HUES64 (cell line): ENCODE results near the gene RNF220.

Experiments
- H3K27ac ChIP-seq: 2 replicates; pipeline ENCODE4 v1.7.0; 2013; ENCODE audit warnings: low read depth, low read length, inconsistent platforms
- H3K27me3 ChIP-seq: 2 replicates; pipeline ENCODE4 v1.6.1; 2013; ENCODE audit warnings: mild to moderate bottlenecking, low read length; ENCODE audit not compliant: insufficient read depth
- H3K36me3 ChIP-seq: 2 replicates; pipeline ENCODE4 v1.6.1; 2013; ENCODE audit warnings: mild to moderate bottlenecking, low read length; ENCODE audit not compliant: insufficient read depth
- H3K4me1 ChIP-seq: 2 replicates; pipeline ENCODE4 v1.6.1; 2013; ENCODE audit warnings: mild to moderate bottlenecking, low read length, moderate library complexity; ENCODE audit not compliant: insufficient read depth
- H3K4me3 ChIP-seq: 2 replicates; pipeline ENCODE4 v1.5.1; 2013; ENCODE audit warnings: mild to moderate bottlenecking, low read length, moderate library complexity
- H3K9ac ChIP-seq: 2 replicates; pipeline ENCODE4 v1.6.1; 2013; ENCODE audit warnings: mild to moderate bottlenecking, low read depth, low read length
- H3K9me3 ChIP-seq: 2 replicates; pipeline ENCODE4 v1.6.1; 2013; ENCODE audit warnings: low read depth, low read length; ENCODE audit not compliant: insufficient read depth
- WGBS: fragments of 150-250, 120-280 bp; methylation state at CpG from one replicate; pipeline ENCODE4 v1.1.7; 2013; ENCODE audit warnings: missing lambda C conversion rate; 5-methylcytosine and 5-hydroxymethylcytosine counted together

RNF220 gene

DNA sequence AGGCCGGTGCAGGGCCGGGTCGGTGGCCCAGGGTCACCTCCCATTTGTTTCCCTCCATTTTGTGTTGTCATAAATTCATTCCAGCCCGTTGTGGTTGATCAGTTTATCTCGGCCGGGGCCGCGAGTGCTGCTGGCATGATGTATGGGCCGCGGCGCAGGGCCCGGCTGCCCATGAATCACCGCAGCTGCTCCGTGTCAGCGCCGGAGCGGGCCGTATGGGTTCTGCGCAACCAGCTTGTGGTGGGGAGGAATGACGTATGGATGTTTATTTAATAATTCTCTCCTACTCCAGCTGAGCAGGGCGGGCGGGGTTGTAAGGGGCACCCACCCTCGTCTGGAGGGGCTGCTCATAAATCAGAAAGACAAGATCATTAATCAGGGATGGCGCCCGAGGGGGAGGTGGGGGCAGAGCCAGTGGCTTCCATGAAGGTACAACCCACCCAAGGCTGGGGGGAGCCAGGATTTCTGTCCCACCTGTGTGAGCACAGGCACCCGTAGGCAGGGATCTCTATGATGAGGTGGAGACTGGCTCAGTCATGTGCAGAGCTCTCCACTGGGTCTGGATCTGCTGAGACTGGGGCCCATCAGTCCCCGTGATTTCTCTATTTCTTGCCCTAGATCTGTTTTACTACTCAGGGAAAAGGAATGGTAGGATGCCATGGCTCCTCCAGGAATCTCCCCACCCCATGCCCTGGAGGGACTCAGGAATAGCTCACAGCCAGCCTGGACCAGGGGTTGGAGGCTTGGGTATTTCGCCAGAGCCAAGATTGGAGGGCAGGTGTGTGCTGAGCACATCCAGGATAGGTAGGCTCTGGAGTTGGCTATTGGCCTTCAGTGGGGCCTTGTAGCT is 241.4 kb downstream of the RNF220 start:
- no peaks in the 10 kb centered on the region for H3K9me3 ChIP-seq
- 94% methylated on average over 27 of the region's 28 CpGs for WGBS
- no peak overlapping the region for H3K27ac ChIP-seq
- peaks cover 11% of the 10 kb centered on the region for H3K4me1 ChIP-seq
- H3K9ac ChIP-seq: no peak overlapping the region
- no peak overlapping the region for H3K4me3 ChIP-seq
- peaks cover 95% of the 10 kb centered on the region for H3K36me3 ChIP-seq
- H3K27me3 ChIP-seq: no peaks in the 10 kb centered on the region

DNA sequence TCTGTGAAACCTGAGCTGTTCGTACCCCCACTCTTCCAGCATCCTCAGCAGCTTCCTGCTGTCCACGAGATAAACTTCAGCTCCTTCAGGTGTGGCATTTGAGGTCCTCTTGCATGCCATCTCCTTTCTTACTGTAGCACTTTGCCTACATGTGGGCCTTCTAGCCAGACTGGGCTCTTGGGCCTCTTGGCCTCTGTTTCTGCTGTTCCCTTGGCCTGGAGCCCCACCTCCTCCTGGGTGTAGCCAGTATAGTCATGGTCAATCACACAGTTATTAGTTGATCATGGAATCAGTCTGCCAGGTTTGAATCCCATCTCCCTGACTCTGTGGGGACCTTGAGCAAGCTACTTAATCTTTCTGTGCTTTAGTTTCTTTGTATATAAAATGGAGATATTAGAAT is 242.8 kb downstream of the RNF220 start:
- H3K9ac ChIP-seq: no peak overlapping the region
- H3K4me3 ChIP-seq: no peak overlapping the region
- no peaks in the 10 kb centered on the region for H3K9me3 ChIP-seq
- WGBS: 90% methylated on average over 2 of the region's 2 CpGs
- H3K27me3 ChIP-seq: no peaks in the 10 kb centered on the region
- no peak overlapping the region for H3K27ac ChIP-seq
- peaks cover 83% of the 10 kb centered on the region for H3K36me3 ChIP-seq
- peaks cover 11% of the 10 kb centered on the region for H3K4me1 ChIP-seq

DNA sequence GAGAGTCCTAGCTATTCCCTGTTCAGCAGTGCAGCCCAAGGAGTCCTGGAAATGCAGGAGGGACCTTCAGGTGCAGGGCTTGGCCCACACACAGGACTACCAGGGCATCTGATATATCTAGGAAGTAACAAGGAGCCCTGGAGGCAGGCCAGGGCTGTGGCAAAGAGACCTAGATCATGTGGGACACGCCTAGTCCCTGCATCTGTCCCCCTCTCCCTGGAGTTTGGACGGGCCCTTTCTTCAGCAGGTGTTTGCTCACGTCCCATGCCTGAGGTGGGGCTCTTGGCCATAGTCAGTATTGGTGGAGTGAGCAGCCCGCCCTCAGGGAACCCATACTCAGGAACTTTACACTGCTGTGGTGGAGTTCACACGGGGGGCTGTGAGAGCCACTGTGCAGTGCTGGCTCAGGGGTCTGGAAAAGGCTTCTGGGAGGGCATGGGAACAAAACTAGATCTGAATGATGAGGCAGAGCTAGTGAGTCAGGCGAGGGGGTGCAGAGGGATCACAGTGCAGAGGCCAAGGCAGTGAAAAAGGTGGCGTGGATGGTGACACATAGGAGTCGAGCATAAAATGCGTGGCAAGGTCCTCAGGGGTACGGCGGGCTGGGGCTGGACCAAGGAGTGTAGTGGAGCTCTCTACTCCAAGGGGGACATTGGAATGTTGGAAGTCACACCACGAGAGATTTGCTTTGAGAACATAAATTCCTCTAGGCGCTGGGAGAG is 243.6 kb downstream of the RNF220 start:
- H3K9me3 ChIP-seq: no peaks in the 10 kb centered on the region
- H3K27ac ChIP-seq: no peak overlapping the region
- H3K36me3 ChIP-seq: peaks cover 75% of the 10 kb centered on the region
- WGBS: 94% methylated on average over 13 of the region's 13 CpGs
- no peak overlapping the region for H3K4me3 ChIP-seq
- peaks cover 16% of the 10 kb centered on the region for H3K4me1 ChIP-seq
- H3K27me3 ChIP-seq: no peaks in the 10 kb centered on the region
- H3K9ac ChIP-seq: no peak overlapping the region

DNA sequence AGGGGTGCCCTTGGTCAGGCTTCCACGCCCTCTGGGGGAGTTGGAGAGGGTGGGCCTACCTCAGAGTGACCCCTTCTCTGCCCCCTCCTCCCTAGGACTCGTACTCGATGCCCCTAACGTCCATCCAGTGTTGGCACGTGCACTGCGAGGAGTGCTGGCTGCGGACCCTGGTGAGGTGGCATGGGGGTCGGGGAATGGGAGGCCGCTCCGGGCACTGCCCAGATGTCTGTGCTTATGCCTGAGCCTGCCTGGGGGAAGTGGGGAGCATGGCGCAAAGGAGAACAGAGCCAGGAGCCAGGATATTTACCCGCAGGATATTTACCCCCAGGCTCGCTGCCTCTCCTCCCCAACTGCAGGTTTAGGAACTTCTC is 244.7 kb downstream of the RNF220 start:
- Histone ChIP-seq H3K27ac (no peak overlapping the region), H3K36me3 (peaks cover 64% of the 10 kb centered on the region), H3K9me3 (no peaks in the 10 kb centered on the region), H3K9ac (no peak overlapping the region), H3K27me3 (no peaks in the 10 kb centered on the region), H3K4me3 (no peak overlapping the region), H3K4me1 (peaks cover 16% of the 10 kb centered on the region)
- 93% methylated on average over 13 of the region's 13 CpGs for WGBS

DNA sequence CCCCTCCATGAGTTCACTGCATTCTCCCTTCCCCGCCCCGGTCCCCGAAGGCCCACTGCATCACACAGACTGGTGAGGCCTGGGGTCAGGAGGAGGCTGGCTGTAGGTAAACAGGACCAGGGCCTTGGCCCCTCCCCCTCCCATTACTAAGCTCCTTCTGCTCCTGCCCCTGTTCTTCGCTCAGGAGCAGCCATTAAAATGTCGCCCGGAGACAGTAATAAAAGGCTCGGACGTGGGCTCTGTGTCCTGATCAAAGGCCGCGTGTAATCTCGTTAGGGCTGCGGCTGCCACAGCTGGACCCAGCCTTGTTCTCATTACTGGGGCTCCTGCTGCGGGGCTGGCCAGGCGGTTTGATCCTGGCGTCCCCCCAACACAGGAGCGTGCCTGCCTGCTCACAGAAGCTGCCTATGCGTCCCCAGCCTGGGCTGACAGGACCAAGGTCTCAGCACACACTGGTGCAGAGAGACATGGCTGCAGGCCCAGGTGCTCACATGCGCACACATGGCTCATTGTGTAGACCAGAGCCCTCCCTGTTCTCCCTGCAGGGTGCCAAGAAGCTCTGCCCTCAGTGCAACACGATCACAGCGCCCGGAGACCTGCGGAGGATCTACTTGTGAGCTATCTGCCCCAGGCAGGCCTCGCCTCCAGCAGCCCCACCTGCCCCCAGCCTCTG is 245.2 kb downstream of the RNF220 start:
- no peaks in the 10 kb centered on the region for H3K27me3 ChIP-seq
- H3K4me3 ChIP-seq: no peak overlapping the region
- H3K36me3 ChIP-seq: peaks cover 59% of the 10 kb centered on the region
- H3K4me1 ChIP-seq: peaks cover 16% of the 10 kb centered on the region
- H3K27ac ChIP-seq: peak overlapping the region; percentile 68; the same call in 1 of the 2 replicates
- H3K9ac ChIP-seq: peak overlapping the region; percentile 66
- 77% methylated on average over 23 of the region's 23 CpGs for WGBS
- H3K9me3 ChIP-seq: no peaks in the 10 kb centered on the region

GRCh38 chr1:44651069-44651468 is 246.0 kb downstream of the RNF220 start:
- Histone ChIP-seq H3K27me3 (no peaks in the 10 kb centered on the region), H3K4me1 (peaks cover 16% of the 10 kb centered on the region), H3K9me3 (no peaks in the 10 kb centered on the region), H3K27ac (no peak overlapping the region), H3K9ac (no peak overlapping the region), H3K4me3 (no peak overlapping the region), H3K36me3 (peaks cover 51% of the 10 kb centered on the region)
- WGBS: 88% methylated on average over 8 of the region's 8 CpGs

DNA sequence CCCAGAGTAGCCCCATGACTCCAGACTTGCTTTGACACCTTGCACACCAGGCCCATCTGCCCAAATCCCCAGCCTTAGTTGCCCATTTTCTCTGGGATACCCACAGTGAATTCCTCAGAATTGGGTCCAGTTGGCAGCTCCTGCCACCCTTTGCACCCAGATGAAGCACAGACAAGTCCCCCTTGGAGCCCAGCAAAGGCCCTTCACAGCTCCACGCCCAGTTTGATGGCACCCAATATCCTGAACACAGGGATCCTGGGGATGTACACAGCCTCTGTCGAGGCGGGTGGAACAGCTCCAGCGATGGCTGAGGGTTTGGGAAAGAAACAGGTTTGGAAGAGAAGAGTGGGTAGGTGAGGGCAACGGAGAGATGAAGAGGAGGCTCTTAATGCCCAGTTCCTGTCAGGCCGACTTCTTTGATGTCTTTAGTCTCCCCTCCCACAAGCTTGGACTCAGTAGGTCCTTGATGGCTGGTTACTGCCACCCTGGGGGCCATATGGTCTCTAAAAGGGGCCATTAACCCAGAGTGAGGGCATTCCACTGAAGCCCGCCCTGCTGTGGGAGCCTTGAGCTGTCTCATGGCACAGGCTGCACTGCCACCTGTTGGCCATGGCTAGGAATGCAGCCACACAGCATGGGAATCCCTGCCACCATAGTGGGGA is 247.5 kb downstream of the RNF220 start:
- peaks cover 16% of the 10 kb centered on the region for H3K4me1 ChIP-seq
- no peak overlapping the region for H3K9ac ChIP-seq
- H3K9me3 ChIP-seq: no peaks in the 10 kb centered on the region
- no peak overlapping the region for H3K4me3 ChIP-seq
- WGBS: 67% methylated on average over 7 of the region's 7 CpGs
- H3K27me3 ChIP-seq: no peaks in the 10 kb centered on the region
- H3K36me3 ChIP-seq: peaks cover 41% of the 10 kb centered on the region
- H3K27ac ChIP-seq: no peak overlapping the region; the same call in 1 of the 2 replicates

DNA sequence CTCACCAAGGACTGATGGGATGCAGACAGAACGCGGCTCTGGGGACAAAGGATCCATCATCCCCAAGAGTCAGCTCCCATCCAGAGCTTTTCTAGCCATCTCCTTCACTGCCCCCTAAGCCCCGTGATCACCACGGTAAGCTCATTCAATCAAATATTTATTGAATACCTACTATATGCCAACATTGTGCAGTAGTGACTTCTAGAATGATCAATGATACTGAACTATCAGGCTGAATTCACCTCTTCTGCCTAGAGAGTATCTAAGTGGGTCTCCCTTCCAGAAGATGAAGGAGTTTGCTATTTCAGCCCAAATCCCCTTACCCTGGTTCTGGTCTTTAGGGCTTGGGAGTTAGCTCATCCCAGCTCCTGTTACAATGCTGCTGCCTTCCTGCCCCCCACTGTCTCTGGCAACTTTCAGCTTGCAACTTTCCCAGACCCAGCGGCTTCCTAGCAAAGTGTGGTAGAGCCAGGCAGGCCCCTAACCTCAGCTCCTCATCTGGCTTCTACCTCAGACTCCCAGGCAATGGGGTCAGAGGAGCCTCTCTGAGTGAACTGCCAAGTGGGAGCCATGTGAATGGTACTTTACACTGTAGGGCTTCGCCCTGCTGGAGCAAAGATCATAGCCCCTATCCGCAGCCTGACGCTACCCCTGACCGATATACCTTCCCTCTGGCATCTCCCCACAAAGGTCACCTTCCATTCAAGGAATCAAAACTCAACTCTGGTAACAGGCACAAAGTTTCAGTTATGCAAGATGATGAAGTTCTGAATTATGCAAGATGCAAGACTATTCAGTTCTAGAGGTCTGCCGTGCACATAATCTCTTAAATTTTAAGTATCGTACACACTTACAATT is 248.3 kb downstream of the RNF220 start:
- Histone ChIP-seq H3K36me3 (peaks cover 33% of the 10 kb centered on the region), H3K27me3 (no peaks in the 10 kb centered on the region), H3K4me1 (peaks cover 16% of the 10 kb centered on the region), H3K9me3 (no peaks in the 10 kb centered on the region), H3K9ac (no peak overlapping the region), H3K4me3 (no peak overlapping the region), H3K27ac (no peak overlapping the region)
- WGBS: 68% methylated on average over 11 of the region's 11 CpGs

DNA sequence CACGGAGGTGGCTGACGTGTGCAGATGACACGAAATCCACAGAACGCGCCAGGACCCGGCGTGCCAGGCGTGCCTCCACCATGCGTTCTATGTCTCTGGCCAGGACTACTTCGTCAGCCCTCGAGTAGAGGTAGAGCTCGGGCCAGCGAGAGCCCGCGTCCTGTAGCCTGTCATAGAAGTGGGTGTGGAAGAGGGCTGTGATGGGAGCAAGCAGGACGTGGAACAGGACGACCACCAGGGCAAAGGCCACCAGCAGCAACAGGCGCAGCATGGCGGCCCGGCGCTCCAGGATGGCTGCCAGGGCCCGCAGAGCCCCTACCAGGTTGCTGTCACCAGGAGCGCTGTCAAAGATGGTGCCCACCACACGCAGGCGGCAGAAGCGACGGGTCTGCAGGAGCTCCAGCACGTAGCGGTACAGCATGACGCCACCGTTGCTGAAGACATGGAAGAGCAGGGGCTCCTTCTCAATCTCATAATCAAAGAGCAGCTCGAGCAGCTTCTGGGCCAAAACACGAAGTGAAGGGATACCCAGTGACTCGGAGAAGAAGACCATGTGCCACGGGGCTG is 249.6 kb downstream of the RNF220 start:
- no peak overlapping the region for H3K9ac ChIP-seq
- no peaks in the 10 kb centered on the region for H3K9me3 ChIP-seq
- no peak overlapping the region for H3K4me3 ChIP-seq
- H3K36me3 ChIP-seq: peaks cover 20% of the 10 kb centered on the region
- peaks cover 14% of the 10 kb centered on the region for H3K4me1 ChIP-seq
- no peaks in the 10 kb centered on the region for H3K27me3 ChIP-seq
- WGBS: 95% methylated on average over 35 of the region's 35 CpGs
- H3K27ac ChIP-seq: no peak overlapping the region

GRCh38 chr1:44655609-44656008 is 250.6 kb downstream of the RNF220 start:
- Histone ChIP-seq H3K36me3 (peaks cover 11% of the 10 kb centered on the region), H3K27me3 (no peaks in the 10 kb centered on the region), H3K4me1 (peaks cover 5% of the 10 kb centered on the region; the same call in 1 of the 2 replicates), H3K9ac (no peak overlapping the region), H3K27ac (no peak overlapping the region), H3K4me3 (no peak overlapping the region), H3K9me3 (no peaks in the 10 kb centered on the region)
- WGBS: 62% methylated on average over 5 of the region's 5 CpGs
